Mesendoderm (in vitro differentiated cells): ENCODE results near the gene SLC44A4.

ENCODE experiments used
- DNase-seq: peaks from one replicate; pipeline ENCODE4 v3.0.0; 2013
- H2AK5ac ChIP-seq: 2 replicates; pipeline ENCODE4 v1.6.1; 2013; ENCODE audit warnings: low read length, inconsistent platforms
- H2BK120ac ChIP-seq: 2 replicates; pipeline ENCODE4 v1.6.1; 2013; ENCODE audit warnings: low read depth, mild to moderate bottlenecking, low read length, moderate library complexity, mixed read lengths
- H2BK15ac ChIP-seq: replicated peaks from 2 replicates; pipeline ENCODE4 v1.6.1; 2013; ENCODE audit warnings: low read depth, mild to moderate bottlenecking, moderate library complexity
- H2BK5ac ChIP-seq: 2 replicates; pipeline ENCODE4 v1.6.1; 2013; ENCODE audit warnings: low read length, inconsistent platforms
- H3K18ac ChIP-seq: 2 replicates; pipeline ENCODE4 v1.6.1; 2013; ENCODE audit warnings: mild to moderate bottlenecking, low read length, mixed read lengths
- H3K23ac ChIP-seq: one replicate; pipeline ENCODE4 v1.6.1; 2013; ENCODE audit warnings: low read length
- H3K27ac ChIP-seq: 2 replicates; pipeline ENCODE4 v1.5.1; 2013; ENCODE audit warnings: low read depth, mild to moderate bottlenecking, inconsistent platforms, low read length, moderate library complexity
- H3K27me3 ChIP-seq: 2 replicates; pipeline ENCODE4 v1.6.1; 2013; ENCODE audit warnings: low read length, control low read depth, mild to moderate bottlenecking, inconsistent platforms; ENCODE audit not compliant: insufficient read depth, poor library complexity
- H3K36me3 ChIP-seq: 2 replicates; pipeline ENCODE4 v1.6.1; 2013; ENCODE audit warnings: low read length, inconsistent platforms; ENCODE audit not compliant: control insufficient read depth, insufficient read depth
- H3K4ac ChIP-seq: one replicate; pipeline ENCODE4 v1.6.1; 2013; ENCODE audit warnings: low read depth, mild to moderate bottlenecking, low read length, moderate library complexity
- H3K4me1 ChIP-seq: 2 replicates; pipeline ENCODE4 v1.6.1; 2013; ENCODE audit warnings: low read depth, low read length, inconsistent platforms; ENCODE audit not compliant: control insufficient read depth
- H3K4me2 ChIP-seq: 2 replicates; pipeline ENCODE4 v1.6.1; 2013; ENCODE audit warnings: low read length
- H3K4me3 ChIP-seq: 2 replicates; pipeline ENCODE4 v1.5.1; 2013; ENCODE audit warnings: mild to moderate bottlenecking, low read length
- H3K56ac ChIP-seq: one replicate; pipeline ENCODE4 v1.6.1; 2013; ENCODE audit warnings: low read length
- H3K79me1 ChIP-seq: 2 replicates; pipeline ENCODE4 v1.6.1; 2013; ENCODE audit warnings: low read length, inconsistent platforms
- H3K79me2 ChIP-seq: 2 replicates; pipeline ENCODE4 v1.6.1; 2013; ENCODE audit warnings: mild to moderate bottlenecking, low read length; ENCODE audit not compliant: control insufficient read depth, insufficient read depth
- H3K9ac ChIP-seq: 2 replicates; pipeline ENCODE4 v1.6.1; 2013; ENCODE audit warnings: low read length, inconsistent platforms
- H4K5ac ChIP-seq: one replicate; pipeline ENCODE4 v1.6.1; 2013; ENCODE audit warnings: low read length
- H4K8ac ChIP-seq: one replicate; pipeline ENCODE4 v1.6.1; 2013; ENCODE audit warnings: low read depth, mild to moderate bottlenecking, control low read depth, low read length, moderate library complexity
- WGBS: extraction: QIAGEN DNeasy Blood & Tissue Kit; methylation state at CpG from one replicate; pipeline ENCODE4 v1.1.7; 2013; ENCODE audit warnings: low lambda C conversion rate, missing lambda C conversion rate; ENCODE audit not compliant: insufficient coverage; ENCODE audit errors: extremely low coverage; 5-methylcytosine and 5-hydroxymethylcytosine counted together

The SLC44A4 gene

DNA sequence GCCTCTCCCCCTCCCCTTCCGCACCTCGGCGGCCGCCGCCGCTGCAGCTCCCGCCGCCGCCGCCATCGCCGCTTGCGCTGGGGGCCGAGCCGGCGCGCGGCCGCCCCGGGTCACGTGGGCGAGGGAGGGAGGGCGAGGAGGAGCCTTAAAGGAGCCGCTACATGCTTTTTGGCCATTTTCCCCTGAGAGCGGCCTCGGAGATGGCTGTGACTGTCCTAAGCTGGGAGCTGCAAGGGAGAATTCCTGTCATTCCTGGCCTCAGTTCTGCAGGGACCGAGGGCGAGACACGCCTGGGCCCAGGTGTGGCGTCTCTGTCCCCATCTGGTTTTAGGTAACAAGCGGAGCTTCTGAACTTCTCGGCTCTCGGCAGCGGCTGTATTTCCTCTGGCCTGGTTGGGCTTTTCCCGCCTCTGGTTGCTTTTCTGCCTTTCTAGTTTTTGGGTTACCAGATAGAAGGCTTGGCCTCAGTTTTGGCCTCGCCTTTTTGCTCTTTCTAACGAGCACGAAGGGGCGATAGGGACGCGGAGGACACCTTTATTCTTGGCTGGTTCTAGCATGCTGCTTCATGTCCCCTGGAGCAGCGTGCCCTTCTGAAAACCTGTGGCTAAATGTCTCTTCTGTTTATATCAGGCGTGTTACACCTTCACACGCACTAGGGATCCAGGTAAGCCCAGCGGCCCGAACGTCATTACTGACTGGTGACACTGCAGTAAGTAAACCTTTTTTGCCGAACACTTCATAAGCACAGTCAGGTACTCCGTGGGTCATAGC is 19.0 kb upstream of the SLC44A4 start, which contains the start of gene EHMT2:
Gene EHMT2 (minus strand): TSS at position 87 of the 771 bp plus-strand sequence. CDS start 21 bp downstream, at position 66.
- Histone ChIP-seq H2BK5ac (no peak within 1 kb of the TSS), H2AK5ac (no peak within 1 kb of the TSS), H3K23ac (no peak within 1 kb of the TSS), H3K9ac (peak within 1 kb of the TSS; percentile 83), H3K18ac (peak within 1 kb of the TSS; percentile 99), H3K36me3 (peaks cover 4% of the 10 kb centered on the region), H3K79me2 (peaks cover 4% of the 10 kb centered on the region), H3K4me1 (no peaks in the 10 kb centered on the region), H3K27me3 (no peaks in the 10 kb centered on the region), H4K8ac (peak within 1 kb of the TSS; percentile 68), H3K56ac (peak within 1 kb of the TSS; percentile 92), H2BK15ac (no peak within 1 kb of the TSS), H4K5ac (no peak within 1 kb of the TSS), H2BK120ac (peak within 1 kb of the TSS; percentile 76), H3K4me3 (peak within 1 kb of the TSS; percentile 85), H3K4ac (peak within 1 kb of the TSS; percentile 88), H3K27ac (peak within 1 kb of the TSS; percentile 72), H3K79me1 (peaks cover 4% of the 10 kb centered on the region), H3K4me2 (peak within 1 kb of the TSS; percentile 100)
- peak; percentile 93 for DNase-seq
- no CpG with 5 or more reads among the region's 49 CpGs for WGBS

DNA sequence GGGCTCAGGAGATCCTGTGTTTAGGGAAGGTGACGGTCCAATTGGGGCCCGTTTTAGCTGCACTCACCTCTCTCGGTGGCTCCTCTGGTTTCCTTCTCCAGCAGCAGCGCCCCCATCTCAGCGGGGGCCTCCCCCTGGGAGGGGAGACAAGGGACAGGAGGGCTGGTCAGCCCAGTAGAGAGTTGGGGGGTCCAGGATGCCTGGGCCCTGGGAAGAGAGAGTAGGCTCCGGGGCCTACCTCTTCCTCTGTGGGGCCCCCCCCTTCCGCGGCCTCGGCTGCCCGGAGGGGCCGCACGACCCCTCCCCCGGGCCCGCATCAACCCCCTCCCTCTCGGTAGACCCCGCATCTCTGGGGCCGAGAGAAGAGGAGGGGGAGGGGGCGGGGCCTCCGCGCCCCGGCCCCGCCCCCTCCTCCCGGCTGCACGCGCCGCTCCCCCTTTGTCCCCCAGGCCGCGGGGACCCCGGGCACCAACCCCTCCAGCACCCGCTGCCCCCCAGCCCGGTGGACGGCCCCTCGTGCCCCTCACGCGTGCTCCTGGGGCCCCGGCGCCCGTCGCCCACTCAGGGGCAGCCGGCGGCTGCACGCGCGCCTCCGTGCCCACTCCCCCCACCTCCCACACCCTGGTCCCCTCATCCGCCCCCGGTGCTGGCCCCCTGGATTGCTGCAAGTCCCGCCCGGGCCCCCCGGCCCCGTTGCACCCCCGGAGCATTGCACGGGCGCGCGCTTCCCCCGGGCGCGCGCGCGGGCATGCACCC is 18.2 kb upstream of the SLC44A4 start:
- H3K4me2 ChIP-seq: peak overlapping the region; percentile 74
- H3K79me1 ChIP-seq: peaks cover 4% of the 10 kb centered on the region
- peaks cover 4% of the 10 kb centered on the region for H3K79me2 ChIP-seq
- H4K5ac ChIP-seq: no peak overlapping the region
- H3K36me3 ChIP-seq: peaks cover 4% of the 10 kb centered on the region
- peak overlapping the region; percentile 82 for H3K9ac ChIP-seq
- H3K4ac ChIP-seq: peak overlapping the region; percentile 88
- H2BK15ac ChIP-seq: no peak overlapping the region
- H3K27ac ChIP-seq: peak overlapping the region; percentile 72
- H3K4me1 ChIP-seq: no peaks in the 10 kb centered on the region
- no CpG with 5 or more reads among the region's 62 CpGs for WGBS
- H3K56ac ChIP-seq: peak overlapping the region; percentile 92
- H3K27me3 ChIP-seq: no peaks in the 10 kb centered on the region
- no peak for DNase-seq
- peak overlapping the region; percentile 68 for H4K8ac ChIP-seq
- H3K4me3 ChIP-seq: peak overlapping the region; percentile 53
- H3K23ac ChIP-seq: no peak overlapping the region
- peak overlapping the region; percentile 76 for H2BK120ac ChIP-seq
- peak overlapping the region; percentile 99 for H3K18ac ChIP-seq
- H2AK5ac ChIP-seq: no peak overlapping the region
- no peak overlapping the region for H2BK5ac ChIP-seq

GRCh38 chr6:31896493-31896855 is 17.7 kb upstream of the SLC44A4 start:
- WGBS: no CpG with 5 or more reads among the region's 4 CpGs
- Histone ChIP-seq H2BK120ac (no peak overlapping the region), H3K4ac (no peak overlapping the region), H4K5ac (no peak overlapping the region), H3K79me1 (peaks cover 4% of the 10 kb centered on the region), H3K4me2 (peak overlapping the region; percentile 74), H3K79me2 (peaks cover 4% of the 10 kb centered on the region), H4K8ac (no peak overlapping the region), H3K27ac (no peak overlapping the region), H3K18ac (no peak overlapping the region), H3K23ac (no peak overlapping the region), H3K56ac (peak overlapping the region; percentile 86), H3K27me3 (no peaks in the 10 kb centered on the region), H2BK15ac (no peak overlapping the region), H3K4me1 (no peaks in the 10 kb centered on the region), H3K9ac (peak overlapping the region; percentile 82), H3K36me3 (peaks cover 4% of the 10 kb centered on the region), H2AK5ac (no peak overlapping the region), H2BK5ac (no peak overlapping the region), H3K4me3 (peak overlapping the region; percentile 50)
- no peak for DNase-seq

GRCh38 chr6:31892821-31893220 is 14.0 kb upstream of the SLC44A4 start:
- H3K79me2 ChIP-seq: peaks cover 4% of the 10 kb centered on the region

GRCh38 chr6:31889331-31889972 is 10.7 kb upstream of the SLC44A4 start:
- Histone ChIP-seq H3K18ac (no peak overlapping the region), H3K4me1 (no peaks in the 10 kb centered on the region), H3K9ac (no peak overlapping the region), H4K8ac (no peak overlapping the region), H3K79me2 (no peaks in the 10 kb centered on the region), H2BK120ac (no peak overlapping the region), H3K36me3 (peaks cover 19% of the 10 kb centered on the region), H3K4ac (no peak overlapping the region), H2BK5ac (no peak overlapping the region), H2AK5ac (no peak overlapping the region), H3K4me3 (no peak overlapping the region), H3K23ac (no peak overlapping the region), H2BK15ac (no peak overlapping the region), H3K27me3 (no peaks in the 10 kb centered on the region), H3K79me1 (no peaks in the 10 kb centered on the region), H4K5ac (no peak overlapping the region), H3K4me2 (no peak overlapping the region), H3K27ac (no peak overlapping the region), H3K56ac (no peak overlapping the region)
- WGBS: no CpG with 5 or more reads among the region's 3 CpGs
- DNase-seq: no peak

More at GRCh38 chr6:31892821-31893220, 14.0 kb upstream of the SLC44A4 start:
- peaks cover 8% of the 10 kb centered on the region for H3K36me3 ChIP-seq
- no peak overlapping the region for H3K56ac ChIP-seq
- no peak overlapping the region for H3K18ac ChIP-seq
- H3K23ac ChIP-seq: no peak overlapping the region
- no peak overlapping the region for H2BK120ac ChIP-seq
- H2BK5ac ChIP-seq: no peak overlapping the region
- no peak overlapping the region for H3K27ac ChIP-seq
- peaks cover 4% of the 10 kb centered on the region for H3K79me1 ChIP-seq
- H3K4me1 ChIP-seq: no peaks in the 10 kb centered on the region
- no peak overlapping the region for H2BK15ac ChIP-seq
- H4K5ac ChIP-seq: no peak overlapping the region
- no peak overlapping the region for H3K4ac ChIP-seq
- no peak overlapping the region for H3K9ac ChIP-seq
- no CpG with 5 or more reads among the region's 6 CpGs for WGBS
- H2AK5ac ChIP-seq: no peak overlapping the region
- no peak overlapping the region for H3K4me2 ChIP-seq
- H3K4me3 ChIP-seq: no peak overlapping the region
- no peak overlapping the region for H4K8ac ChIP-seq
- H3K27me3 ChIP-seq: no peaks in the 10 kb centered on the region
- DNase-seq: no peak
